ENCODE results near the gene PIK3AP1. TPM values are rescaled to one million over a fixed set of nuclear protein-coding genes. Genes with fewer than 3 reads are reported as not detected.

Gene PIK3AP1
- total and polyA plus RNA-seq, 2 of the 13 experiments (the other 11 are each of a cell fraction or from before 2014, with no cell fraction given): 3.6 to 13.8 TPM

GRCh38 chr10:96720422-96721206 lies at the start of gene PIK3AP1 (continued):
- TF ChIP-seq HOMEZ (CRISPR knock-in tag; IDR thresholded peaks at IDR 0.05; ENCODE audit: low read depth) (no peak), NR0B2 (CRISPR knock-in tag; IDR thresholded peaks at IDR 0.05) (no peak), ARID3A (IDR thresholded peaks at IDR 0.05; ENCODE audit: low read depth, low read length) (no peak), TOE1 (CRISPR knock-in tag; IDR thresholded peaks at IDR 0.05) (no peak), LBX2 (CRISPR knock-in tag; IDR thresholded peaks at IDR 0.05; ENCODE audit: borderline replicate concordance) (no peak), ZNF737 (CRISPR knock-in tag; IDR thresholded peaks at IDR 0.05; ENCODE audit: borderline replicate concordance) (no peak), CHCHD3 (CRISPR knock-in tag; IDR thresholded peaks at IDR 0.05) (no peak), NR2C2 (CRISPR knock-in tag; IDR thresholded peaks at IDR 0.05; ENCODE audit: borderline replicate concordance) (0 out of 2 replicates have a peak, but pooled peaks have one; percentile 10), ZNF496 (CRISPR knock-in tag; IDR thresholded peaks at IDR 0.05; ENCODE audit: insufficient replicate concordance) (no peak), ZSCAN31 (CRISPR knock-in tag; IDR thresholded peaks at IDR 0.05; ENCODE audit: low read depth) (no peak), ZBTB2 (CRISPR knock-in tag; IDR thresholded peaks at IDR 0.05; ENCODE audit: low read depth) (no peak; the same call in 1 of the 2 replicates), ZNF615 (CRISPR knock-in tag; IDR thresholded peaks at IDR 0.05; ENCODE audit: borderline replicate concordance) (no peak), MLLT10 (CRISPR knock-in tag; IDR thresholded peaks at IDR 0.05) (no peak), ZNF414 (CRISPR knock-in tag; IDR thresholded peaks at IDR 0.05) (peak; percentile 65; the same call in 1 of the 2 replicates), SAFB2 (CRISPR knock-in tag; IDR thresholded peaks at IDR 0.05; ENCODE audit: borderline replicate concordance, low read depth) (no peak)
- TF ChIP-seq, protein P1, sequence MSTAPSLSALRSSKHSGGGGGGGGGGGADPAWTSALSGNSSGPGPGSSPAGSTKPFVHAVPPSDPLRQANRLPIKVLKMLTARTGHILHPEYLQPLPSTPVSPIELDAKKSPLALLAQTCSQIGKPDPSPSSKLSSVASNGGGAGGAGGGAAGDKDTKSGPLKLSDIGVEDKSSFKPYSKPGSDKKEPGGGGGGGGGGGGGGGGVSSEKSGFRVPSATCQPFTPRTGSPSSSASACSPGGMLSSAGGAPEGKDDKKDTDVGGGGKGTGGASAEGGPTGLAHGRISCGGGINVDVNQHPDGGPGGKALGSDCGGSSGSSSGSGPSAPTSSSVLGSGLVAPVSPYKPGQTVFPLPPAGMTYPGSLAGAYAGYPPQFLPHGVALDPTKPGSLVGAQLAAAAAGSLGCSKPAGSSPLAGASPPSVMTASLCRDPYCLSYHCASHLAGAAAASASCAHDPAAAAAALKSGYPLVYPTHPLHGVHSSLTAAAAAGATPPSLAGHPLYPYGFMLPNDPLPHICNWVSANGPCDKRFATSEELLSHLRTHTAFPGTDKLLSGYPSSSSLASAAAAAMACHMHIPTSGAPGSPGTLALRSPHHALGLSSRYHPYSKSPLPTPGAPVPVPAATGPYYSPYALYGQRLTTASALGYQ (CRISPR knock-in tag; IDR thresholded peaks at IDR 0.05): no peak
- TF ChIP-seq, protein P2, sequence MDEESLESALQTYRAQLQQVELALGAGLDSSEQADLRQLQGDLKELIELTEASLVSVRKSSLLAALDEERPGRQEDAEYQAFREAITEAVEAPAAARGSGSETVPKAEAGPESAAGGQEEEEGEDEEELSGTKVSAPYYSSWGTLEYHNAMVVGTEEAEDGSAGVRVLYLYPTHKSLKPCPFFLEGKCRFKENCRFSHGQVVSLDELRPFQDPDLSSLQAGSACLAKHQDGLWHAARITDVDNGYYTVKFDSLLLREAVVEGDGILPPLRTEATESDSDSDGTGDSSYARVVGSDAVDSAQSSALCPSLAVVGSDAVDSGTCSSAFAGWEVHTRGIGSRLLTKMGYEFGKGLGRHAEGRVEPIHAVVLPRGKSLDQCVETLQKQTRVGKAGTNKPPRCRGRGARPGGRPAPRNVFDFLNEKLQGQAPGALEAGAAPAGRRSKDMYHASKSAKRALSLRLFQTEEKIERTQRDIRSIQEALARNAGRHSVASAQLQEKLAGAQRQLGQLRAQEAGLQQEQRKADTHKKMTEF (CRISPR knock-in tag; IDR thresholded peaks at IDR 0.05): 0 out of 2 replicates have a peak, but pooled peaks have one; percentile 10
